Measurements from ENCODE around the gene HIVEP3.

Gene HIVEP3

GRCh38 chr1:41823471-41823870 lies 95.3 kb downstream of the HIVEP3 start:
- ChIA-PET CTCF (no interaction called here), POLR2A (no interaction called here)
- no peak for DNase-seq
- Histone ChIP-seq H3K27me3 (replicated peaks in 2 of 5; ENCODE audit: control insufficient read depth in 4 of 5, insufficient read depth in 5 of 5, low read length in 4 of 5) (no peaks in the 10 kb centered on the region), H3K4me1 (ENCODE audit: control extremely low read depth in 1 of 4, control insufficient read depth in 4 of 4, insufficient read depth in 4 of 4, low read length in 3 of 4) (no peaks in the 10 kb centered on the region), H3K36me3 (ENCODE audit: control insufficient read depth in 4 of 4, insufficient read depth in 4 of 4, low read length in 3 of 4) (no peaks in the 10 kb centered on the region), H3K9me3 (ENCODE audit: control extremely low read depth in 1 of 5, control insufficient read depth in 4 of 5, insufficient read depth in 2 of 5, low read depth in 1 of 5, low read length in 4 of 5) (no peaks in the 10 kb centered on the region), H3K4me3 (ENCODE audit: control insufficient read depth in 1 of 7, extremely low read depth in 1 of 7, insufficient read depth in 4 of 7, low read depth in 2 of 7, low read length in 6 of 7) (no peak overlapping the region), H3K27ac (ENCODE audit: insufficient read depth in 1 of 2, low read depth in 1 of 2, low read length in 2 of 2, poor library complexity in 1 of 2, severe bottlenecking in 2 of 2) (no peak overlapping the region)
- WGBS (ENCODE audit: insufficient coverage), result 83% methylated on average over 2 of the region's 4 CpGs

- Histone ChIP-seq H3K4me1 (ENCODE audit: control extremely low read depth in 1 of 4, control insufficient read depth in 4 of 4, insufficient read depth in 4 of 4, low read length in 3 of 4) (no peaks in the 10 kb centered on the region), H3K27me3 (replicated peaks in 2 of 5; ENCODE audit: control insufficient read depth in 4 of 5, insufficient read depth in 5 of 5, low read length in 4 of 5) (no peaks in the 10 kb centered on the region), H3K27ac (ENCODE audit: insufficient read depth in 1 of 2, low read depth in 1 of 2, low read length in 2 of 2, poor library complexity in 1 of 2, severe bottlenecking in 2 of 2) (no peak overlapping the region), H3K9me3 (ENCODE audit: control extremely low read depth in 1 of 5, control insufficient read depth in 4 of 5, insufficient read depth in 2 of 5, low read depth in 1 of 5, low read length in 4 of 5) (no peaks in the 10 kb centered on the region), H3K4me3 (ENCODE audit: control insufficient read depth in 1 of 7, extremely low read depth in 1 of 7, insufficient read depth in 4 of 7, low read depth in 2 of 7, low read length in 6 of 7) (no peak overlapping the region), H3K36me3 (ENCODE audit: control insufficient read depth in 4 of 4, insufficient read depth in 4 of 4, low read length in 3 of 4) (no peaks in the 10 kb centered on the region)
- 93% methylated on average over 2 of the region's 3 CpGs for WGBS (ENCODE audit: insufficient coverage)
- CTCF ChIA-PET, result interaction anchor here (0.8 kb wide), 1 partner anchor 10 kb away, joined by 3 read pairs; no protein-coding TSS in a partner anchor
- DNase-seq, result no peak
- POLR2A ChIA-PET, result no interaction called here
Measured at GRCh38 chr1:41822866-41823265, 95.9 kb downstream of the HIVEP3 start.

GRCh38 chr1:41819843-41820242 lies 98.9 kb downstream of the HIVEP3 start:
- Histone ChIP-seq H3K4me3 (ENCODE audit: control insufficient read depth in 1 of 7, extremely low read depth in 1 of 7, insufficient read depth in 4 of 7, low read depth in 2 of 7, low read length in 6 of 7) (no peak overlapping the region), H3K27me3 (replicated peaks in 2 of 5; ENCODE audit: control insufficient read depth in 4 of 5, insufficient read depth in 5 of 5, low read length in 4 of 5) (no peaks in the 10 kb centered on the region), H3K9me3 (ENCODE audit: control extremely low read depth in 1 of 5, control insufficient read depth in 4 of 5, insufficient read depth in 2 of 5, low read depth in 1 of 5, low read length in 4 of 5) (no peaks in the 10 kb centered on the region), H3K36me3 (ENCODE audit: control insufficient read depth in 4 of 4, insufficient read depth in 4 of 4, low read length in 3 of 4) (no peaks in the 10 kb centered on the region), H3K4me1 (ENCODE audit: control extremely low read depth in 1 of 4, control insufficient read depth in 4 of 4, insufficient read depth in 4 of 4, low read length in 3 of 4) (no peaks in the 10 kb centered on the region), H3K27ac (ENCODE audit: insufficient read depth in 1 of 2, low read depth in 1 of 2, low read length in 2 of 2, poor library complexity in 1 of 2, severe bottlenecking in 2 of 2) (no peak overlapping the region)
- no peak for DNase-seq
- CTCF ChIA-PET, result no interaction called here
- no CpG with 5 or more reads among the region's 1 CpG for WGBS (ENCODE audit: insufficient coverage)
- POLR2A ChIA-PET, result no interaction called here

- no peak overlapping the region for H3K4me3 ChIP-seq (ENCODE audit: control insufficient read depth in 1 of 7, extremely low read depth in 1 of 7, insufficient read depth in 4 of 7, low read depth in 2 of 7, low read length in 6 of 7)
- CTCF ChIA-PET, result no interaction called here
- POLR2A ChIA-PET, result no interaction called here
- no peaks in the 10 kb centered on the region for H3K36me3 ChIP-seq (ENCODE audit: control insufficient read depth in 4 of 4, insufficient read depth in 4 of 4, low read length in 3 of 4)
- no CpG with 5 or more reads among the region's 2 CpGs for WGBS (ENCODE audit: insufficient coverage)
- H3K9me3 ChIP-seq (ENCODE audit: control extremely low read depth in 1 of 5, control insufficient read depth in 4 of 5, insufficient read depth in 2 of 5, low read depth in 1 of 5, low read length in 4 of 5), result no peaks in the 10 kb centered on the region
- no peak for DNase-seq
- no peak overlapping the region for H3K27ac ChIP-seq (ENCODE audit: insufficient read depth in 1 of 2, low read depth in 1 of 2, low read length in 2 of 2, poor library complexity in 1 of 2, severe bottlenecking in 2 of 2)
- no peaks in the 10 kb centered on the region for H3K27me3 ChIP-seq (replicated peaks in 2 of 5; ENCODE audit: control insufficient read depth in 4 of 5, insufficient read depth in 5 of 5, low read length in 4 of 5)
- no peaks in the 10 kb centered on the region for H3K4me1 ChIP-seq (ENCODE audit: control extremely low read depth in 1 of 4, control insufficient read depth in 4 of 4, insufficient read depth in 4 of 4, low read length in 3 of 4)
Measured at GRCh38 chr1:41819069-41819468, 99.7 kb downstream of the HIVEP3 start.

GRCh38 chr1:41816061-41816460 lies 102.7 kb downstream of the HIVEP3 start:
- POLR2A ChIA-PET, result no interaction called here
- CTCF ChIA-PET, result interaction anchor here (1.5 kb wide), 1 partner anchor 76 kb away, joined by 3 read pairs; no protein-coding TSS in a partner anchor

GRCh38 chr1:41813755-41814745 lies 104.7 kb downstream of the HIVEP3 start:
- DNase-seq, result no peak
- H3K4me3 ChIP-seq (ENCODE audit: control insufficient read depth in 1 of 7, extremely low read depth in 1 of 7, insufficient read depth in 4 of 7, low read depth in 2 of 7, low read length in 6 of 7), result no peak overlapping the region
- no peak overlapping the region for H3K27ac ChIP-seq (ENCODE audit: insufficient read depth in 1 of 2, low read depth in 1 of 2, low read length in 2 of 2, poor library complexity in 1 of 2, severe bottlenecking in 2 of 2)
- WGBS (ENCODE audit: insufficient coverage), result 95% methylated on average over 8 of the region's 9 CpGs
- ChIA-PET CTCF (interaction anchor here (0.6 to 1.7 kb wide), 4 partner anchors 9 to 156 kb away, joined by 3 to 4 read pairs (median 4); no protein-coding TSS in a partner anchor), POLR2A (no interaction called here)
- no peaks in the 10 kb centered on the region for H3K27me3 ChIP-seq (replicated peaks in 2 of 5; ENCODE audit: control insufficient read depth in 4 of 5, insufficient read depth in 5 of 5, low read length in 4 of 5)
- H3K36me3 ChIP-seq (ENCODE audit: control insufficient read depth in 4 of 4, insufficient read depth in 4 of 4, low read length in 3 of 4), result no peaks in the 10 kb centered on the region
- H3K4me1 ChIP-seq (ENCODE audit: control extremely low read depth in 1 of 4, control insufficient read depth in 4 of 4, insufficient read depth in 4 of 4, low read length in 3 of 4), result peaks cover 0 to 11% (median 8%) of the 10 kb centered on the region in 4 experiments
- no peaks in the 10 kb centered on the region for H3K9me3 ChIP-seq (ENCODE audit: control extremely low read depth in 1 of 5, control insufficient read depth in 4 of 5, insufficient read depth in 2 of 5, low read depth in 1 of 5, low read length in 4 of 5)

More at GRCh38 chr1:41816061-41816460, 102.7 kb downstream of the HIVEP3 start:
- Histone ChIP-seq H3K27ac (ENCODE audit: insufficient read depth in 1 of 2, low read depth in 1 of 2, low read length in 2 of 2, poor library complexity in 1 of 2, severe bottlenecking in 2 of 2) (no peak overlapping the region), H3K36me3 (ENCODE audit: control insufficient read depth in 4 of 4, insufficient read depth in 4 of 4, low read length in 3 of 4) (no peaks in the 10 kb centered on the region), H3K4me1 (ENCODE audit: control extremely low read depth in 1 of 4, control insufficient read depth in 4 of 4, insufficient read depth in 4 of 4, low read length in 3 of 4) (peaks cover 0 to 9% (median 3%) of the 10 kb centered on the region in 4 experiments), H3K9me3 (ENCODE audit: control extremely low read depth in 1 of 5, control insufficient read depth in 4 of 5, insufficient read depth in 2 of 5, low read depth in 1 of 5, low read length in 4 of 5) (no peaks in the 10 kb centered on the region), H3K27me3 (replicated peaks in 2 of 5; ENCODE audit: control insufficient read depth in 4 of 5, insufficient read depth in 5 of 5, low read length in 4 of 5) (no peaks in the 10 kb centered on the region), H3K4me3 (ENCODE audit: control insufficient read depth in 1 of 7, extremely low read depth in 1 of 7, insufficient read depth in 4 of 7, low read depth in 2 of 7, low read length in 6 of 7) (no peak overlapping the region)
- WGBS (ENCODE audit: insufficient coverage), result 87% methylated on average over 2 of the region's 3 CpGs
- DNase-seq, result no peak

GRCh38 chr1:41813226-41813625 lies 105.5 kb downstream of the HIVEP3 start:
- H3K27me3 ChIP-seq (replicated peaks in 2 of 5; ENCODE audit: control insufficient read depth in 4 of 5, insufficient read depth in 5 of 5, low read length in 4 of 5), result no peaks in the 10 kb centered on the region
- no peaks in the 10 kb centered on the region for H3K36me3 ChIP-seq (ENCODE audit: control insufficient read depth in 4 of 4, insufficient read depth in 4 of 4, low read length in 3 of 4)
- ChIA-PET CTCF (interaction anchor here (1.3 to 1.7 kb wide), 3 partner anchors 8 to 157 kb away, joined by 3 to 4 read pairs (median 4); no protein-coding TSS in a partner anchor), POLR2A (no interaction called here)
- H3K4me1 ChIP-seq (ENCODE audit: control extremely low read depth in 1 of 4, control insufficient read depth in 4 of 4, insufficient read depth in 4 of 4, low read length in 3 of 4), result peaks cover 0 to 11% (median 8%) of the 10 kb centered on the region in 4 experiments
- no peak overlapping the region for H3K4me3 ChIP-seq (ENCODE audit: control insufficient read depth in 1 of 7, extremely low read depth in 1 of 7, insufficient read depth in 4 of 7, low read depth in 2 of 7, low read length in 6 of 7)
- DNase-seq, result no peak
- 94% methylated on average over 5 of the region's 5 CpGs for WGBS (ENCODE audit: insufficient coverage)
- no peaks in the 10 kb centered on the region for H3K9me3 ChIP-seq (ENCODE audit: control extremely low read depth in 1 of 5, control insufficient read depth in 4 of 5, insufficient read depth in 2 of 5, low read depth in 1 of 5, low read length in 4 of 5)
- no peak overlapping the region for H3K27ac ChIP-seq (ENCODE audit: insufficient read depth in 1 of 2, low read depth in 1 of 2, low read length in 2 of 2, poor library complexity in 1 of 2, severe bottlenecking in 2 of 2)

Measured in common myeloid progenitor, CD34-positive (primary cell).